GM21367 (cell line): ENCODE results near the gene SLC10A6.

ENCODE experiments used
- ATAC-seq: cut with Tn5 transposase; IDR thresholded peaks from one replicate; pipeline ENCODE4 v1.9.1; 2021; ENCODE audit not compliant: unreplicated experiment

Gene SLC10A6

DNA sequence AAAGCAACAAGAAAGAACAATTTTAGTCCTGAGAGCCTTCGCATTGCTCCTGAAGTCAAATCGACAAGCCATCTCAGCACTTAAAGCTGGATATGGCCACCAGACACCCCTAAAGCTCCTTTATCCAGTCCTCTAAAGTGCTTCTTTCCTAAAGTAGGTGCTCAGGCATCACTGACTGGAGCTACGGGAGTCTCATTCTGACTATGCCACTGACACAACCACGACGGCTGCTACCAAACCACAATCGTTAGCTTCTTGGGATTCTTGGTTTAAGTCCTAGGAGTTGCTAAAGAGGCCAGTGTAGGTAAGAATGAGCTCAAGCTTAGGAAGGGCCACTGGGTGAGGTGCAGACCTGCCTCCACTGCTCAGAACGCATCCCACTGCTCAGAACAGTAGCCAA, 1.0 kb downstream of the SLC10A6 start:
- no peak for ATAC-seq

DNA sequence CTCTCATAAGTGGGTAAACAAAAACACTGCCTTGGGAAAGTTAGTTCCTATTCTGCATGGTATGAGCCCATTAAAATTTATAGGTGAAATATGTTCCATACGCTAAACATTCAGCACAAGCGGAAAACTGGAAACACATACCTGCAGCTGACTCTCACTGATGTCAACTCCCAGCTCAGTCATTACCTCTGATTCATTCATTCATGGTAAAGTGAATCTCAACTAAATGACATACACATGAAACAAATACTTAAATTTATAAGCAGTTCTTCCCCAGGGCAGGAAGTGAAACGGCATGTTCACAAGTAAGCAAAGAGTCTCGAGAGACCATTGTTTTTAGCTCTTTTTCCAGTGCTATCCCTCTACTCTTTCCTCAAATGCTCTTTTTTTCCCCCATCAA, 1.6 kb downstream of the SLC10A6 start:
- no peak for ATAC-seq

- no peak for ATAC-seq
These were observed 2.3 kb downstream of the SLC10A6 start for GRCh38 chr4:86846921-86847320.

DNA sequence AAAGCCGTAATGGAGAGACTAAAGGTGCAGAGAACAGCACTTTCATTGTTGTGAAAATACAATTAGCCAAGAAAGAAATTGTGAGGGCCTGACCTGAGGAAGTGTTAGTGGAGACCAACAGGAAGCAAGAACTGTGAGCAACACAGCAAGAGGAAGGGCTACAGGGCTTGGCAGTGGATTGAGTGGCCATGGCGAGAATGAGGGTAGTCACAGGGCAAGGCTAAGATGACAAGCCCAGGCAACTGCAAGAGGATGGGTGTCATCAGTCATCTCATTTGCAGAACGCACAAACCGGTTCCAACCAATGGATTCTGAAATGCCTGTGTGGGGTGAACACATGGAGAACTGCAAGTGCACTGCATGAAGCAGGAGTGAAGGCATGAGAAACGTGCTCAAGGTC, 3.6 kb downstream of the SLC10A6 start:
- ATAC-seq: no peak

GRCh38 chr4:86841309-86841708, 7.9 kb downstream of the SLC10A6 start:
- no peak for ATAC-seq

DNA sequence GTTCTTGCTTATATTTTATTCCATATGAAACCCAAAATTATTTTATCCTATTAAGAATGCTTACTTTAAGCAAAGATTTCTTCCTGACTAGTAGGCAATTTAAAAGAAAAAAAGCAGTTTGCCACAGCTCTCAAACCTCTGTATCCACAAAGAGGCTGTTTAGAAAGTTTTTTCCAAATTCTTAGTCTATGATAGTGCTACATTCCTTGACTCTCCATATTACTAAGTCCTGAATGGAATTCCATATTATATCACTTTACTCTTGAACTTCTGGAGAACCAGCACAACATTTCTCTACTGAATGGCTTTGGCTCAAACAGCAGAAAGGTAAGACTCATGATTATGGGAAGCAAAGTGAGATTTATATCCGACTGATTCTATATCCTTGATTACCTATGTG, 8.3 kb downstream of the SLC10A6 start:
- no peak for ATAC-seq

- ATAC-seq: no peak
These were observed 11.3 kb downstream of the SLC10A6 start for GRCh38 chr4:86837691-86838503.

DNA sequence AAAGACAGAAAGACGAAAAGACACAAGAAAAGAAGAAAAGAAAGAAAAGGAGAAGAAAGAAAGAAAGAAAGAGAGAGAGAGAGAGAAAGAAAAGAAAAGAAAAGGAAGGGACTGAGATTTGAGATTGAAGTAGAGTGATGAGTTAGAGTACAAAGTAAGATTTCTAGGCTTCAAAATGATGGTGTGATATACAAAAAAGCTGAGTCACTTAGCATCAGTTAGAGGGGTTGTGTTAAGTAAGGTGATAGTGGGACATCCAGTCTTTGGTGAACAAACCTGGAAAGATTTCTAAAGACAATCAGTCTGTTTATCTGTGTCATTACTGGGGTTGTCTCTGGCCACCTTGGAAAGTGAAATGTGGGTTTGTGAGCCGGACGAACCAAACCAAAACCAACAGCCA, 13.5 kb downstream of the SLC10A6 start:
- no peak for ATAC-seq

- ATAC-seq: no peak
These were observed 14.3 kb downstream of the SLC10A6 start for GRCh38 chr4:86834901-86835300.

DNA sequence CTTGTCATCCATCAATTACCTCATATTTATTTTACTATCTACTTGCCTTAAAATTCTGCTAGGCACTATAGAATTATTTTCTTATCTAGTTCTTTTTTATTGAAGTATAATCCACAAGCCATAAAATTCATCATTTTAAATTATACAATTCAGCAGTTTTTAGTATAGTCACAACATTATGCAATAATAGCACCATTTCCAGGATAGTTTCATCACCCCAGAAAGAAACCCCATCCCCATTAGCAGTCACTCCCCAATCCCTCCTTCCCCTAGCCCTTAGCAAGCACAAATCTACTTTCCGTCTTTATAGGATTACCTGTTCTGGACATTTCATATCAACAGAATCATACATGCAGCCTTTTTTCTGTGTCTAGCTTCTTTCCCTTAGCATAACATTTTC, 15.6 kb downstream of the SLC10A6 start:
- no peak for ATAC-seq

GRCh38 chr4:86831262-86832130, 17.7 kb downstream of the SLC10A6 start:
- no peak for ATAC-seq

- ATAC-seq: no peak
These were observed 23.7 kb downstream of the SLC10A6 start for GRCh38 chr4:86825511-86825910.

- ATAC-seq: no peak
These were observed 27.0 kb downstream of the SLC10A6 start for GRCh38 chr4:86822136-86822535.

DNA sequence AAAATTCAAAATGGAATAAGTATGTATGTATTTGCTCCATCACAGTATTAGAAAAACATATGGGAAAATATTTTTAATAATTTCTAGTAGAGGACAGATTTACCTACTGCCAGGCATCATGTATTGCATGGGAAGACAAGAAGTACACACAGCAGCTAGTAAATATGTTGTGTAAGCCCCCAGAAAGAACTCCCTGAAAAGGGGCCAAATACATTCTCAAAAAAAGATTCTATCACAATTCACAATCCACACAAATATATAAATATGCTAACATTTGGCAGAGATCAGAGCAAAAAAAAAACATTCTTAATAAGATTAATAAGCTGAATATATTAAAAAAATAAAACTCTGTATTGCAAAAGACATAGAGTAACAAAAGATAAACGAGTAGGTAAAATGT, 28.0 kb downstream of the SLC10A6 start:
- ATAC-seq: no peak

DNA sequence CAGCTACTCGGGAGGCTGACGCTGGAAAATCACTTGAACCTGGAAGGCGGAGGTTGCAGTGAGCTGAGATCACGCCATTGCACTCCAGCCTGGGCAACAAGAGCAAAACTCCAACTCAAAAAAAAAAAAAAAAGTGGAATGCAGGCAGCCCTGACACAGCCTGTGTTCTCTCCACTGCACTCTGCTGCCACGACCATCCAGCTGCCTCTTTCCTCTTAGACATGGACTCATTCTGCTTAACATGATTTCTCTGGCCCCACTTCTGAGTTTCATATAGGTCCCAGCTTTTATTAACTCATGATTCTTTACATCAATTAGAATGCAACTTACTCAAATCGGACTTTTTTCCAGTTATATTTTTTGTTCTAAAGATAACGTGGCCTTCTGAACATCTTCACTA, 29.6 kb downstream of the SLC10A6 start:
- no peak for ATAC-seq

DNA sequence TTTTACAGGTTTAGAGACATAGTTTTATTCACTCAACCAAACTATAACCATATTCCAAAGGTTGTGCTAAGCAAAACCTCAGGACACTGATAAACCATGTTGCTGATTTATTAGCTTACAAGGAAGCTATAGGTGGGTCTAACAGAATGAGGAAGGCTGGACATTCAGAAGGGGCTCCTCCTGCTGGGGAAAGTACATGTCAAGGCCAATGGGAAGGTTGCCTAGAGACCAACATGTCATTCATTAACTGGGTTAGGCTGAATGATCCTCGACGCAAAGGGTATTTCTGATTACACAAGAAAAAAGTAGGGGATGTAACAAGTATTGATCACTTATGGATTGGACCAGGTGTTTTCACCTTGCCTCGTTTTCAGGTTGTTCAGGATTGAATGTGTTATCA, 30.3 kb downstream of the SLC10A6 start:
- ATAC-seq: no peak

- no peak for ATAC-seq
These were observed 31.0 kb downstream of the SLC10A6 start for GRCh38 chr4:86818211-86818610.

DNA sequence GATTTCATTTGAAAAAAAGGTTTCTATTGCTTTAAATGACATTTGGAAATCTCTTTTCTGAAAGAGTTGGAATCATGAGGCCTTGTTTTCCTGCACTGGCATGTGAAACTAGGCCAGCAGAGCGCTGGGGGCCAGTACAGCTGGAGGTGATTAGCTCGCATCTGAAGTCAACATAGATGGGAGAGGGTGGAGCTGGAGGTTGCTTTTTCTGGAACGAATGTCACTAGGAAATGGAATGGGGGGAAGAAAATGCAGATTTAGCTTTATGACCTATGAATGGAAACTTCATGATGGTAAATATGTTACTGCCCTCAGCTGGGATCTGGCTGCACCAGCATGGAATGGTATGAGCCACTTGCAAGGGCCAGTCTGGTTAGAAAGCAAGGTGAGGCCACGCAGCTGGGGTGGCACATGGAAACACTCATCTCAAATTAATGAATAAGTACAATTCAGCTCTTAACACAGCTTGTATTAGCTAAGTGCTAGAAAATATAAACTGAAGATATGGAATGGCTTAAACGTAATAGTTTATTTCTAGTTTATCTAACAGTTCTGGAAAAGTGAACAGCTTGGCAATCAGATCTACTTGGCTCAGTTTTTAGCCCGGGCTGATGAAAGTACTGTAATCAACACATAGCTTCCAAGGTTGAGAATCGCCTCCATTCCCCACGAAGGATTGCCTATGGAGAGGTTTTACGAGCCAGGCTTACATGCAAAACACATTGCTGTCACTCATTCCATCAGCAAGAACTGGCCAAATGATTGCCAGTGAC, 32.5 kb downstream of the SLC10A6 start:
- ATAC-seq: no peak

DNA sequence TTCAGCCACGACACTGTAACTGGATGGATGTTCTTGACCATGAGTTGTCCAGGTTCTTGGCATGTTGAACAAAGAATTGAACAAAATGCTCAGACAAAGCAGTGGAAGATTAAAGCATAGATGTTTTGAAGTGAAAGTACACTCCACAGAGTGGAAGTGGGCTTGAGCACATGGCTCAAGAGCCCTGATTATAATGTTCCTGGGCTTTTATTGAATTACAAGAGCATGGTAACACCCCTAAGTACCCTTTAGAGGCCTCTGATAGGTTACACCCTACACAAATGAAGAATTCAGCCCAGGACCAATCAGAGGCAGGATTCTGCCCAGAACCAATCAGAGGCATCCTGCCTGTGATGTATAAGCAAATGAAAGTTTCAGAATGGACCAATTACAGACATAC, 33.5 kb downstream of the SLC10A6 start:
- no peak for ATAC-seq

GRCh38 chr4:86810847-86811246, 38.3 kb downstream of the SLC10A6 start:
- no peak for ATAC-seq

- ATAC-seq: no peak
These were observed 39.4 kb downstream of the SLC10A6 start for GRCh38 chr4:86809809-86810208.
